Body of pancreas (tissue), 4 donors: ENCODE data around the gene PODXL.

Experiments used
- POLR2A ChIP-seq, 3 donors: fragments of 450-650 bp; IDR thresholded peaks; one replicate each; pipeline ENCODE4 v1.6.1; 2016; ENCODE audit warnings: antibody characterized with exemption in 3 of 3, mild to moderate bottlenecking in 2 of 3
- TF ChIP-seq, protein P1 (sequence below), 7 experiments: fragments of 450-650 bp in 4 of 7; fragments of 200-600 bp in 3 of 7; sonication (generic) in 3 of 7; IDR thresholded peaks; one replicate each; pipeline ENCODE4 v1.5.1; 2016 to 2019; ENCODE audit warnings: antibody characterized with exemption in 7 of 7

DNA sequence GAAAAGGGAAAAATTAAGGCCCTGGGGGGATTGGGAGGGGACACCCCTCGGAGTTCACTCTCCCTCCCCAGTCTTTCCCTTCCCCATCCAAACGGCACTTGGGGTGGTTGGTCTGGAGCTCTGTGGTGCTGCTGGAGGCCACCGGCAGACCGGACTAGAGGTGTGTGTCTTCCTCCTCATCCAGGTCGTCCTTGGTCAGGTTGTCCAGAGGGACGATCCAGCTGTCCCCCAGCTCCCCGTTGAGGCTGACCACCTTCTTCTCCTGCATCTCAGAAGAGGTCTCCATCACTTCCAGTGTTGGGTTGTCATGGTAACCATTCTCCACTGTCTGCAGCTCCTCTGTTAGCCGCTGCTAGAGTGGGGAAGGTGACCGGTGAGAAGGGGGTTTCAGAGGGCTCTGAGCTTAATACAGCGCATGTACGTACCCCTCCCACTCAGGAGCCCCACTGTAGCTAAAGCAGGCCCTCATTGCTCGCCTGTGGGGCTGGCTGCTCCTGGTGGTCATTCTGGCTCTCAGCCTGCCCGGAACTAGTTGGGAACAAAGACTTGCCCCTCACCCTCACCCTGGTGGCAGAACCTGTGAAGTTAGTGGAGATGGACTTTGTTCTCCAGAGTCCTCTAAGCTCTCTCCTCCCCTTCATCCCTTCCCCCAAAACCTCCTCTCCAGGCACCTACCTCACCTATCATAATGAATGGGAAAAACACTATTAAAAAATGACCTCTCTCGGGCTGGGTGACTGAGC lies 52.1 kb downstream of the PODXL start:
- no peak for TF ChIP-seq POLR2A (IDR thresholded peaks at IDR 0.05)
- TF ChIP-seq, protein P1, sequence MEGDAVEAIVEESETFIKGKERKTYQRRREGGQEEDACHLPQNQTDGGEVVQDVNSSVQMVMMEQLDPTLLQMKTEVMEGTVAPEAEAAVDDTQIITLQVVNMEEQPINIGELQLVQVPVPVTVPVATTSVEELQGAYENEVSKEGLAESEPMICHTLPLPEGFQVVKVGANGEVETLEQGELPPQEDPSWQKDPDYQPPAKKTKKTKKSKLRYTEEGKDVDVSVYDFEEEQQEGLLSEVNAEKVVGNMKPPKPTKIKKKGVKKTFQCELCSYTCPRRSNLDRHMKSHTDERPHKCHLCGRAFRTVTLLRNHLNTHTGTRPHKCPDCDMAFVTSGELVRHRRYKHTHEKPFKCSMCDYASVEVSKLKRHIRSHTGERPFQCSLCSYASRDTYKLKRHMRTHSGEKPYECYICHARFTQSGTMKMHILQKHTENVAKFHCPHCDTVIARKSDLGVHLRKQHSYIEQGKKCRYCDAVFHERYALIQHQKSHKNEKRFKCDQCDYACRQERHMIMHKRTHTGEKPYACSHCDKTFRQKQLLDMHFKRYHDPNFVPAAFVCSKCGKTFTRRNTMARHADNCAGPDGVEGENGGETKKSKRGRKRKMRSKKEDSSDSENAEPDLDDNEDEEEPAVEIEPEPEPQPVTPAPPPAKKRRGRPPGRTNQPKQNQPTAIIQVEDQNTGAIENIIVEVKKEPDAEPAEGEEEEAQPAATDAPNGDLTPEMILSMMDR (IDR thresholded peaks at IDR 0.05), result no peak
